H1 (cell line): ENCODE measurements around the gene PROK1. TPM values are rescaled to one million over a fixed set of nuclear protein-coding genes. Genes with fewer than 3 reads are reported as not detected.

Experiments
- CTCF ChIA-PET: fragments of 300-600 bp; sonication (Branson Sonifier 250); formaldehyde crosslinking; loops from one replicate; lab custom pipeline; 2021; ENCODE audit not compliant: partially characterized antibody; lab: Charles Lee
- POLR2A ChIA-PET: fragments of 300-600 bp; sonication (Branson Sonifier 250); formaldehyde crosslinking; loops from one replicate; lab custom pipeline; 2021; ENCODE audit warnings: inconsistent platforms; ENCODE audit not compliant: partially characterized antibody; lab: Charles Lee
- DNase-seq, 2 experiments: peaks; one replicate each; pipeline versions ENCODE4 v3.0.0 to v3.0.0-alpha.2; 2010 to 2022; ENCODE audit warnings: low spot score in 2 of 2, low read depth in 1 of 2, mixed read lengths in 1 of 2
- FAIRE-seq: peaks from 2 replicates; lab custom pipeline; 2011; peaks lifted over from hg19 to GRCh38; lab: Jason Lieb, UNC
- H2AFZ ChIP-seq: 2 replicates; pipeline ENCODE4 v1.8.1; 2012; ENCODE audit warnings: low read length, inconsistent platforms
- H2AK5ac ChIP-seq: 2 replicates; pipeline ENCODE4 v1.6.1; 2013; ENCODE audit warnings: low read depth, low read length
- H2BK120ac ChIP-seq: replicated peaks from 2 replicates; pipeline ENCODE3; 2013; ENCODE audit warnings: low read depth, low read length, inconsistent platforms
- H2BK12ac ChIP-seq: 2 replicates; pipeline ENCODE4 v1.6.1; 2013; ENCODE audit warnings: low read depth, low read length
- H2BK15ac ChIP-seq: 2 replicates; pipeline ENCODE4 v1.6.1; 2013; ENCODE audit warnings: low read length
- H2BK20ac ChIP-seq: 2 replicates; pipeline ENCODE4 v1.6.1; 2013; ENCODE audit warnings: low read length
- H2BK5ac ChIP-seq: 2 replicates; pipeline ENCODE4 v1.6.1; 2013; ENCODE audit warnings: low read depth, low read length
- H3K14ac ChIP-seq: 2 replicates; pipeline ENCODE4 v1.6.1; 2013; ENCODE audit warnings: inconsistent platforms; ENCODE audit not compliant: insufficient read length
- H3K18ac ChIP-seq: 2 replicates; pipeline ENCODE4 v1.6.1; 2013; ENCODE audit warnings: low read length; ENCODE audit errors: extremely low read depth
- H3K23ac ChIP-seq: 2 replicates; pipeline ENCODE4 v1.6.1; 2013; ENCODE audit warnings: inconsistent platforms; ENCODE audit not compliant: insufficient read length
- H3K23me2 ChIP-seq: 2 replicates; pipeline ENCODE4 v1.6.1; 2013; ENCODE audit warnings: low read depth, low read length
- H3K27ac ChIP-seq: 2 replicates; pipeline ENCODE4 v1.6.1; 2011; ENCODE audit warnings: low read depth, low read length, inconsistent platforms
- H3K27me3 ChIP-seq, 4 experiments: replicated peaks in 1 of 4; 1 replicate in 1 of 4; 2 replicates in 3 of 4; pipeline versions ENCODE4 v1.6.1 to v1.8.1; 2011 to 2013; ENCODE audit warnings: low read length in 3 of 4, mild to moderate bottlenecking in 3 of 4, inconsistent platforms in 2 of 4, mixed read lengths in 2 of 4, moderate library complexity in 1 of 4; ENCODE audit not compliant: control insufficient read depth in 3 of 4, insufficient read depth in 3 of 4; ENCODE audit errors: extremely low read depth in 1 of 4
- H3K36me3 ChIP-seq, 4 experiments: 2 replicates each; pipeline versions ENCODE4 v1.6.1 to v1.8.1; 2011 to 2013; ENCODE audit warnings: mild to moderate bottlenecking in 4 of 4, low read length in 3 of 4, moderate library complexity in 2 of 4, control low read depth in 1 of 4, inconsistent platforms in 1 of 4; ENCODE audit not compliant: insufficient read depth in 4 of 4, control insufficient read depth in 2 of 4
- H3K4ac ChIP-seq: replicated peaks from 2 replicates; pipeline ENCODE3; 2013; ENCODE audit warnings: low read length, low read depth, mixed read lengths, inconsistent platforms; ENCODE audit not compliant: insufficient read length
- H3K4me1 ChIP-seq, 4 experiments: replicated peaks in 1 of 4; 1 replicate in 1 of 4; 2 replicates in 3 of 4; pipeline versions ENCODE4 v1.6.1 to v1.8.1; 2011 to 2013; ENCODE audit warnings: low read length in 3 of 4, inconsistent platforms in 2 of 4, mixed read lengths in 1 of 4; ENCODE audit not compliant: insufficient read depth in 4 of 4, control insufficient read depth in 3 of 4
- H3K4me2 ChIP-seq, 2 experiments: 2 replicates each; pipeline versions ENCODE4 v1.6.1 to v1.8.1; 2011 to 2013; ENCODE audit warnings: low read depth in 2 of 2, low read length in 2 of 2, control low read depth in 1 of 2, inconsistent platforms in 1 of 2, mild to moderate bottlenecking in 1 of 2; ENCODE audit not compliant: insufficient read depth in 1 of 2
- H3K4me3 ChIP-seq, 4 experiments: fragments of 200-600, 300-600 bp in 1 of 4; sonication (generic), shearing (Covaris generic), sonication (Bioruptor Twin) in 1 of 4; 2 replicates each; pipeline versions ENCODE4 v1.5.1 to v1.8.1; 2011 to 2016; ENCODE audit warnings: low read length in 4 of 4, low read depth in 3 of 4, control low read depth in 2 of 4, inconsistent platforms in 2 of 4, mild to moderate bottlenecking in 2 of 4, mixed read lengths in 1 of 4, moderate library complexity in 1 of 4; ENCODE audit not compliant: insufficient read depth in 2 of 4; ENCODE audit errors: extremely low read depth in 1 of 4
- H3K56ac ChIP-seq: replicated peaks from 2 replicates; pipeline ENCODE3; 2013; ENCODE audit warnings: low read depth, mild to moderate bottlenecking, mixed read lengths, low read length, inconsistent platforms; ENCODE audit not compliant: insufficient read length
- H3K79me1 ChIP-seq: 2 replicates; pipeline ENCODE4 v1.6.1; 2013; ENCODE audit warnings: low read depth, low read length, control low read depth
- H3K79me2 ChIP-seq, 2 experiments: 2 replicates each; pipeline versions ENCODE4 v1.6.1 to v1.8.1; 2012 to 2013; ENCODE audit warnings: low read length in 2 of 2, mild to moderate bottlenecking in 2 of 2, inconsistent platforms in 1 of 2; ENCODE audit not compliant: insufficient read depth in 2 of 2, control insufficient read depth in 1 of 2
- H3K9ac ChIP-seq, 4 experiments: replicated peaks in 1 of 4; 1 replicate in 1 of 4; 2 replicates in 3 of 4; pipeline versions ENCODE4 v1.6.1 to v1.8.1; 2011 to 2013; ENCODE audit warnings: low read depth in 3 of 4, low read length in 3 of 4, control low read depth in 2 of 4, mild to moderate bottlenecking in 2 of 4, moderate library complexity in 2 of 4, inconsistent platforms in 1 of 4; ENCODE audit errors: extremely low read depth in 1 of 4
- H3K9me3 ChIP-seq, 2 experiments: 2 replicates each; pipeline versions ENCODE4 v1.6.1 to v1.8.1; 2012 to 2013; ENCODE audit warnings: mild to moderate bottlenecking in 2 of 2, moderate library complexity in 2 of 2, control low read depth in 1 of 2, inconsistent platforms in 1 of 2, low read depth in 1 of 2, low read length in 1 of 2, mixed read lengths in 1 of 2; ENCODE audit not compliant: insufficient read depth in 2 of 2
- H4K20me1 ChIP-seq, 2 experiments: replicated peaks in 1 of 2; 2 replicates each; pipeline versions ENCODE3 to v1.8.1; 2011 to 2013; ENCODE audit warnings: inconsistent platforms in 2 of 2, low read length in 2 of 2, mild to moderate bottlenecking in 1 of 2; ENCODE audit not compliant: insufficient read depth in 2 of 2, control insufficient read depth in 1 of 2
- H4K5ac ChIP-seq: 2 replicates; pipeline ENCODE4 v1.6.1; 2013; ENCODE audit warnings: low read length, low read depth, mixed read lengths, inconsistent platforms; ENCODE audit not compliant: insufficient read length
- H4K8ac ChIP-seq: 2 replicates; pipeline ENCODE4 v1.8.0; 2013; ENCODE audit warnings: mild to moderate bottlenecking, moderate library complexity, low read length, inconsistent platforms; ENCODE audit not compliant: insufficient read depth; ENCODE audit errors: extremely low read depth
- H4K91ac ChIP-seq: replicated peaks from 2 replicates; pipeline ENCODE3; 2013; ENCODE audit warnings: low read length, mixed read lengths, inconsistent platforms; ENCODE audit not compliant: insufficient read length
- ATF3 ChIP-seq: IDR thresholded peaks from 2 replicates; pipeline ENCODE4 v1.6.1; 2011; ENCODE audit warnings: low read depth, mild to moderate bottlenecking, low read length; ENCODE audit not compliant: insufficient read depth
- BACH1 ChIP-seq: IDR thresholded peaks from 2 replicates; pipeline ENCODE4 v1.6.1; 2012; ENCODE audit warnings: low read length, improper control_type of control experiment
- EGR1 ChIP-seq: IDR thresholded peaks from 2 replicates; pipeline ENCODE4 v1.6.1; 2011; ENCODE audit warnings: low read depth, low read length, borderline replicate concordance
- EZH2 ChIP-seq: fragments of 200-600 bp; sonication (generic); IDR thresholded peaks from 2 replicates; pipeline ENCODE4 v1.7.1; 2012; ENCODE audit warnings: low read depth, mild to moderate bottlenecking, moderate library complexity, low read length, inconsistent platforms; ENCODE audit not compliant: severe bottlenecking
- KDM1A ChIP-seq: fragments of 200-600, 300-600 bp; sonication (generic); IDR thresholded peaks from 2 replicates; pipeline ENCODE4 v1.7.1; 2016; ENCODE audit warnings: mild to moderate bottlenecking, low read length, borderline replicate concordance
- KDM5A ChIP-seq: fragments of 200-600 bp; IDR thresholded peaks from 2 replicates; pipeline ENCODE4 v1.7.1; 2012; ENCODE audit warnings: mild to moderate bottlenecking, low read length, inconsistent platforms, mixed read lengths
- SRF ChIP-seq: IDR thresholded peaks from 2 replicates; pipeline ENCODE4 v1.6.1; 2011; ENCODE audit warnings: mild to moderate bottlenecking, low read depth, low read length, moderate library complexity
- TCF12 ChIP-seq: IDR thresholded peaks from 2 replicates; pipeline ENCODE4 v1.6.1; 2011; ENCODE audit warnings: low read depth, mild to moderate bottlenecking, low read length
- ZNF274 ChIP-seq: IDR thresholded peaks from 2 replicates; pipeline ENCODE4 v1.7.0; 2012; ENCODE audit warnings: low read length, borderline replicate concordance; ENCODE audit errors: extremely low read depth
- WGBS, 2 experiments: shearing (Covaris generic) in 1 of 2; methylation state at CpG; one replicate each; pipeline versions ENCODE4 v1.1.6 to v1.1.7; 2013 to 2015; ENCODE audit warnings: low lambda C conversion rate in 2 of 2, mixed read lengths in 2 of 2, inconsistent platforms in 1 of 2, low coverage in 1 of 2, missing lambda C conversion rate in 1 of 2; ENCODE audit not compliant: insufficient replicate concordance in 2 of 2, insufficient coverage in 1 of 2, insufficient read length in 1 of 2; ENCODE audit errors: extremely low coverage in 1 of 2, missing lambda C conversion rate in 1 of 2; 5-methylcytosine and 5-hydroxymethylcytosine counted together
- polyA plus RNA-seq, 7 experiments: library from polyadenylated mRNA; depleted of rRNA in 3 of 7; stranded (reverse) in 5 of 7; unstranded in 2 of 7; fragments of >200 nt in 5 of 7; fragments of 200-250 nt in 2 of 7; gene quantifications; 1 replicate in 5 of 7; 2 replicates in 1 of 7; 4 replicates in 1 of 7; pipeline versions ENCODE4 v1.2.1 to v1.2.3, GENCODE V29; 2011 to 2013; ENCODE audit warnings: missing spikeins in 2 of 7, mixed read lengths in 2 of 7
- total RNA-seq: library from RNA; stranded (reverse); fragmentation: NEBNext Ultra II Directional; extraction: Animal tissue kit (Norgen Biotek cat#: 25700); gene quantifications from 2 replicates; pipeline ENCODE4 v1.2.1, GENCODE V29; 2021
- TF ChIP-seq, protein P1 (sequence below): IDR thresholded peaks from 2 replicates; pipeline ENCODE4 v1.6.1; 2012; ENCODE audit warnings: inconsistent platforms

Gene PROK1
- total and polyA plus RNA-seq, 2 of the 8 experiments (the other 6 are each of a cell fraction or from before 2014, with no cell fraction given) = 0.12 TPM; not detected in 1

GRCh38 chr1:110454328-110454727 is 3.4 kb downstream of the PROK1 start:
- H3K4me1 ChIP-seq = peaks cover 2 to 5% (median 3%) of the 10 kb centered on the region in 4 experiments; a peak in 4 of 7 replicates
- H2BK120ac ChIP-seq = no peak overlapping the region
- FAIRE-seq (no peak), DNase-seq (no peak)
- H3K18ac ChIP-seq = no peak overlapping the region
- peak overlapping the region; percentile 18 for H4K91ac ChIP-seq
- 92% methylated on average over 1 of the region's 1 CpG; no CpG with 5 or more reads in 1 of the 2 experiments for WGBS, 2 experiments
- no peak overlapping the region for H3K4ac ChIP-seq
- H2AK5ac ChIP-seq = no peak overlapping the region
- H2BK20ac ChIP-seq = no peak overlapping the region
- no peaks in the 10 kb centered on the region for H3K9me3 ChIP-seq
- no peaks in the 10 kb centered on the region for H4K20me1 ChIP-seq
- no peak overlapping the region for H3K27ac ChIP-seq
- H3K23ac ChIP-seq = no peak overlapping the region
- POLR2A ChIA-PET = interaction anchor here (0.9 to 1.4 kb wide), 5 partner anchors 21 to 112 kb away, joined by 3 to 5 read pairs (median 4); no protein-coding TSS in a partner anchor
- no peaks in the 10 kb centered on the region for H3K79me1 ChIP-seq
- no peak overlapping the region for H4K8ac ChIP-seq
- CTCF ChIA-PET = interaction anchor here (0.7 to 35.1 kb wide), 24 partner anchors 10 to 390 kb away, joined by 3 to 828 read pairs (median 5); partner anchors contain the start of genes KCNC4 and LAMTOR5
- no peaks in the 10 kb centered on the region for H3K27me3 ChIP-seq
- no peak overlapping the region for H2BK5ac ChIP-seq
- H3K79me2 ChIP-seq = no peaks in the 10 kb centered on the region
- H3K4me2 ChIP-seq = no peak overlapping the region
- no peak overlapping the region for H4K5ac ChIP-seq
- no peak overlapping the region for H3K14ac ChIP-seq
- H3K9ac ChIP-seq = no peak overlapping the region
- H2AFZ ChIP-seq = no peak overlapping the region
- no peaks in the 10 kb centered on the region for H3K23me2 ChIP-seq
- no peak overlapping the region for H3K56ac ChIP-seq
- H2BK12ac ChIP-seq = peak overlapping the region; percentile 20; the same call in 1 of the 2 replicates
- H2BK15ac ChIP-seq = no peak overlapping the region
- H3K36me3 ChIP-seq = no peaks in the 10 kb centered on the region
- no peak for TF ChIP-seq EZH2
- no peak for TF ChIP-seq ZNF274
- TF ChIP-seq, protein P1, sequence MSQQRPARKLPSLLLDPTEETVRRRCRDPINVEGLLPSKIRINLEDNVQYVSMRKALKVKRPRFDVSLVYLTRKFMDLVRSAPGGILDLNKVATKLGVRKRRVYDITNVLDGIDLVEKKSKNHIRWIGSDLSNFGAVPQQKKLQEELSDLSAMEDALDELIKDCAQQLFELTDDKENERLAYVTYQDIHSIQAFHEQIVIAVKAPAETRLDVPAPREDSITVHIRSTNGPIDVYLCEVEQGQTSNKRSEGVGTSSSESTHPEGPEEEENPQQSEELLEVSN = no peak
- TF ChIP-seq BACH1 = no peak
- TF ChIP-seq TCF12 = no peak
- TF ChIP-seq EGR1 = no peak
- TF ChIP-seq ATF3 = no peak
- TF ChIP-seq KDM5A = no peak
- TF ChIP-seq KDM1A = no peak
- TF ChIP-seq SRF = no peak
- no peak overlapping the region for H3K4me3 ChIP-seq
